CD4-positive, alpha-beta T cell treated with Interleukin-15 for 4 hours (primary cell): ENCODE data around the gene NALCN.

ENCODE experiments used
- DNase-seq: peaks from one replicate; pipeline ENCODE4 v3.0.0-alpha.2; 2020; ENCODE audit warnings: low spot score

The NALCN gene

DNA sequence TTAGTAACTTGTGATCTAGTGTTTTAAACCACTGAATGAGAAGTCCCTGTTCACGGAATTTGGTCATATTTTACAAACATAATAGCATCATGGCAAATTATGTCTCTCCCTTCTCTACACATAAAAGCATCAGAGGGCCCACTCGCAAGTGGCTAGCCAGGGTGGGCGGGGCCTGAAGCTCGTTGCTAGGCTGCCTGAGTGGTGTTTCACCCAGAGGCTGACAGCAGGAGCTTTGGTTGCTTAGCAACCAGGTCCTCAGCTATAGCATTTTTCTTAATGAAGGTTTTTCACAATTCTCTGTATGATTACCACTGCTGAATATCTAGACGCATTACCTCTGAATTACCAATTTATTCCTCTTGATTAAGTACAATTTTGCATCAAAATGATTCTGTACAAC lies 126.5 kb downstream of the NALCN start:
- no peak for DNase-seq

DNA sequence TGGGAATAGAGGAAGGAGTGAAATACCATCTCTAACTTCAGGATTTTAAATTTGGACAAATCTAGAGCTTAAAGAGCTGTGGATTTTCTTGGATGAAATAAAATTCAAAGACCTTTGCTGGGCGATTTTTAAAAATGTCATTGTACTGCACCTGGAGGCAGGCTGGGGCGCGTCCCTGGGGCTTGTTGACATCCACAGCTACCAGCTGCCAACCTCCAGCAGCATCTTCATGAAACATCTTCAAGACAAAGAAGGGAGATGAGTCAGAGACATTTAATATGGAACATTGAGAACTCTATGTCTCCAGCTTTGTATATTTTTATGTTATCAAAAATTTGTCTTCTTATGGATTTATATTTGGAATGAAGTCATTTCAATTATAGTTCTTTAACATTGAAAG lies 132.5 kb downstream of the NALCN start:
- no peak for DNase-seq

DNA sequence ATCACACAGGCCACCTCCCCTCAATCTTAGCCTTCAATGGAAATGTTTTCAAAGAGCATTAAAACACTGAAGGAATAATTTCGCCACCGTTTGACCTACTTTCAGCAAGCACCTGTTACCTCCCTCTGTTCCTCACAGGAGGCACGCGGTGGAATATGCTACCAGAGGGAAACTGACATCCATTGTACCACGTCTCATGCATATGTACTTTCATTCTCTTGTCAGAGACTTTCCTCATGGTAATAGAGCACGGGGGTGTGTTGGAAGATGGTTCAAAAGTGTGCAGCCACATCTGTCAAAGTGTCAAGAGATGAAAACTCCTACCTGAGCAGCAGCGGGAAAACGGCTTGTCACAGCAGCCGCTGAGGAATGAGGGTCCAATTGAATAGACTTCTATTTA lies 143.4 kb downstream of the NALCN start:
- no peak for DNase-seq

DNA sequence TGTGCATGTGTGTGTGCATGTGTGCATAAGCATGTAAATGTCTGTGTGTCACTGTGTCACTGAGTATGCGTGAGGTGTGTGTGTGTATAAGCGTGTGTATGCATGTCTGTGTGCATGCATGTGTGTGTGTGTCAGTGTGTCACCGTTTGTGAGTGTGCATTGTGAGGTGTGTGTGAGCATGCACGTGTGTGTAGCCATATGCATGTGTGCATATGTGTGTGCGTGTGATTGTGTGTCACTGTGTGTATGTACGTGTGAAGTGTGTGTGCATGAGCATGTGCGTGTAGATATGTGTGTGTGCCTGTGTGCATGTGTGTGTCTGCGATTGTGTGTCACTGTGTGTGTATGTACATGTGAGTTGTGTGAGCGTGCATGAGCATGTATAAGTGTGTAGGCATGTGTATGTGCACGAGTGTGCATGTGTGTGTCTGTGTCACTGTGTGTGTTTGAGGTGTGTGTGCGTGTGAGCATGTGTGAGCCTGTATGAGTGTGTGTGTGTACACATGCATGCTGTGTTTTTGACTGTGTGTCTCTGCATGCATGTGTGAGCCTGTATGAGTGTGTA lies 144.5 kb downstream of the NALCN start:
- no peak for DNase-seq

DNA sequence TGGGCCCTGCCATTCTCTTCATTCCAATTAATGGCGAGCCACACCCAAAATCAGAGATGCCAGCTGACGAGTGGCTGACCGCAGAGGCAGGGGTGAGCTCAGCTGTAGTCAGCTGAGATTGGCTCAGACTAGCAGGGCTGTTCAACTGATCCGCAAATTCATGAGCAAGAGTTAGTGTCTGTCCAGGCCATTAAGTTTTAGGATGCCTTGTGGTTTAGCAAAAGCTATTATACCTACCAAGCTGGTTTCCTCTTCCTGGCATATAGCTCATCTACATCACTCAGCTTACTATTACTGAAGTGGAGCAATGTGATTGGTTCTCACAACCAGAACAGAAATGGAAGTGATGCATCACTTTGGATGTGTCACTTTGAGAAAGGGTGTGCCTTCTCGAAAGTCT lies 148.7 kb downstream of the NALCN start:
- DNase-seq, result no peak

DNA sequence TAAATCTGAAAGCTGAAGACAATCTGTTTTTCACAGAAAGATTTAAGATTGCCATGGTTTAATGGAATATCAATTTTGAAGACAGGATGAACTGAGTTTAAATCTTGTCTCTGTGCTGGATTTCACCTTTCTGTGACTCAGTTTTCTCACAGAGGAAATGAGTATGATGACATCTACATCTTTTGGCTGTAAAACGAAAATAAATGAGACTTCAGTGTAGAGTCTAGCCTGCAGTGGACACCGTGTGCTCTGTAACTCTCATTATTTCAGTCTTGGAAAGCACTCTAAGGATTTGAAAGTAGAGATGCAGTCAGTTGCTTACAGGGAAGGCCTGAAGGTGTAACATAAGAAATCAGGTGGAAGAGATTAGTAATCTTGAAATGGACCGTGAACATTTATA lies 150.4 kb downstream of the NALCN start:
- DNase-seq, result no peak

DNA sequence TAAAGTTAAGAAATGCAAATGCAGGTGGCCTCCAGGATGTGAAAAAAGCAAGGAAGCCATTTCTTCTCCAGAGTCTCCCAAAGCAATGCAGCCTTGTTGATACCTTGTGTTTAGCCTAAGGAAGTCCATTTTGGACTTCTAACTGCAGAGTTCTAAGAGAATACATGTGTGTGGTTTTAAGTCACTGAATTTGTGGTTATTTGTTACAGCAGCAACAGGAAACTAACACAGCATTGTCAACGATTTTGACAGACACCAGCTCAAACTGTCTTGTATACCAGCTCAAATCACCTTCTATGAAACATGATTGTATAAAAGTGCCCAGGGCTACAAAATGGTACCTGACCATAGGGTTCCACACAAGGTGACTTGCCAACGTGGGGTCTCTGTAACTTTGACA lies 151.4 kb downstream of the NALCN start:
- no peak for DNase-seq

DNA sequence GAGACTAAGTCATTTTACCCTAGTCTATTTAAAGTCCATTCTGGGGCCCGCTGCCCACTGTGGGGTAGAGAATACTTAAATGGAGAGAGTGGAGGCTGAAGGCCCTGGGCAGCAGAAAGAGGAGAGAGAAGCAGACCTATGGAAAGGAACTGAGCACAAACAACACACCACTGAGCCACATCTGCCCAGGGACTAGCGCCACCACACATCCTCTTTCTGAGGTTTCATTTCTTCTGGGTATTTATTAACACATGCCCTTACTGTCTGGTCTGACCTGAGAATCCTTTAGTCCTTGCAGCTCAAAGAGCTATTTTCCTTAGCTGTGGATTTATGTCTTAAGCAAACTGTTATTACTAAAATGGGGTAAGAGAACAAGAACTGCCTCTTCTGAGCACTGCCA lies 154.0 kb downstream of the NALCN start:
- DNase-seq, result no peak

DNA sequence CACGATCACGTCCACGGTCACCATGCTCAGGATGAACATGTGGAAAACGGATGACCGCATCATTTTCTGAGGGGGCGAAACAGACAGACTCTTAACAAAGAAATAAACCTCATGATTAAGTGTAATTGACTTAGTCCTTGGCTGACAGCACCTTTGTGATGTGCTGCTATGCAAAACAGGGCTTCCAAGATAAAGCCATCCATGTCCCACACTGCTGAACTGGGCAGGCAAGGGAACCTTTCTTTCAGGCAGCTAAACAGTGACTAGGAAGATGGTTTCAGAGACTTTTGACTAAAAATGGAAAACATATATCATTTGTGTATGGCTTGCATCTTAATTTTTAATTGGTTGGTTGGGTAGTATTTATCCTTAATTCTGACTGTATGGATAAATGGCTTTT lies 157.8 kb downstream of the NALCN start:
- DNase-seq, result no peak

DNA sequence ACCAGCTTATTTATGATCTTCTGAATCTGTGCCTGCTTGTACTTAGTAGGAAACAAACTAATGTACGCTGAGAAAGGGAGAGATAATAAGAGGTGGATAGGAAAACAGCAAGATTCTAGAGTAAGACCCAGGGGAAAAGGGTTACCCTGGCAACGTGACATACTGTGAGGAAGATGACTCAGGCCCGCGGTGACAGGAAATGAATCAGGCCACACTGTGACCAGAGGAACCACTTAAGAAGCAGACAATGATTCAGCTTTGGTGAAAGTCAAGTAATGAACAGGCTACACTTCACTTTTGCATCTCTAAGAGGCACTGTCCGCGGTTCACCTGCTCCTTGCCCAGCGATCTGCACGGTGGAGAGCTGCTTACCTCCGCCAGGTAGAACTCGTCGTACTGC lies 158.2 kb downstream of the NALCN start:
- DNase-seq, result peak; percentile 22

DNA sequence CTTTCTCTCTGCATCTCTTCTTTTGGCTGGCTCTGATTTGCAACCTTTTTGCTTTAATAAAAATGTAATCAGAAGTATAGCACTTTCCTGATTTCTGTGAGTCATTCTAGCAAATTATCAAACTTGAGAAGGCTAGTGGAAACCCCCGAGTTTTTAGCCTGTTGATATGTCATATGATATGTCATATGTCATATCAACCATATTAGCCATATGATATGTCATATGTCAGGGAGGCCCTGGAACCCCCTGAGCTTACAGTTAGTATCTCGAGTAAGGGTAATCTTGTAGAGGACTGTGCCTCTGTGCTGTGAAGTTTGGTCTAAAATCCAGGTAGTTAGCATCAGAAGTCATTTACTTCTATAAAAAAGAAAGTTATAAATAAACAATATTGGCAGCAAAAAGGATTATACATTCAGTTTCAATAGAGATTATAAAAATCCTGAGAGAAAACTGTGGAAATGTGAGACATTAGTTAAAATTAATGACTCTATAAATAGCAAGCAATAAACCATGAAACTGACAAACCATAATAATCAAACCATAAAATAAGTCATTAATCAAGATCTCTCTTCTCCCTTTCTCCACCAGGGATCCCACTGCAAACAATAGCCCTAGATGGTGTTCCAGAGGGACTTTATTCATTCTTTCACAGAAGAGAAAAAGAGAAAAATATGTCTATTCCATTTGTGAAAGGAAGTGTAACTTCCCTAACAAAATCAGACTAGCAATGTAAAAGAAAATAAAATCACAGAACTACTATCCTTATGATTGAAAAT lies 167.4 kb downstream of the NALCN start:
- DNase-seq, result no peak

DNA sequence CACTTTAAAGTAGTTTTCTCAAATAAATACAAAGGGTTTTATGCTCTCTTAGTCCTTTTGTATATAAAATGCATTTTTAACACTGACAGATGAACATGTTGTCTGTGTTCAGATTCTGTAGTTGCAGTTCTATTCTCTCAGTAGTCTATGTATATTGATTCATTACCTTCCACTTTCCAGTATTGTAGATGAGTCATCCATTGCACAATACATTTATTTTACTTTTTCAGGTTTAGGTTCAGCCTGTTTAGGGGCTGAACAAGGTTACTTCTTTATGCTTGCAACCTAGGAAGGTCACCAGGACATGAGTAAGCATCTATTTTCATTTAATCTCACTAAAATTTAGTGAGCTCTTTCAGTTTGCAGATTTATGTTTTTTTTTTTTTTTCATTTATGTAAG lies 173.6 kb downstream of the NALCN start:
- no peak for DNase-seq

DNA sequence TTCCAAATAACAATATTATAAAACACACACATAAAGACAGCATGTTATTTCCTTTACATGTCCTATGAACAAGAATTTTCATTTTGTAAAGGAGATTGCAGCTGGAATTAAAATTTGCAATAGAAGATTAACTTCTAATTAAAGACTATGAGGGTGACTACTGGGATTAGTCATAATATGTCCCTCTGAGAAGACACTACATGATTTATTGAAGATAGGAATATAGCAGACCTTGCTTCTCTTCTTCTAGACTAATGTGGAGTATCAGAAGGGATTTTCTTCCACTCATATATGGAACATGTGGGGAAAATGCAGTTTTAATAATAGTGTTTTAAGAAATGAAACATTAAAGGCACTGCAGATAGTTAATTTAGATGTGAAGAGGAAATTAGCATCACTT lies 177.8 kb downstream of the NALCN start:
- DNase-seq, result no peak

DNA sequence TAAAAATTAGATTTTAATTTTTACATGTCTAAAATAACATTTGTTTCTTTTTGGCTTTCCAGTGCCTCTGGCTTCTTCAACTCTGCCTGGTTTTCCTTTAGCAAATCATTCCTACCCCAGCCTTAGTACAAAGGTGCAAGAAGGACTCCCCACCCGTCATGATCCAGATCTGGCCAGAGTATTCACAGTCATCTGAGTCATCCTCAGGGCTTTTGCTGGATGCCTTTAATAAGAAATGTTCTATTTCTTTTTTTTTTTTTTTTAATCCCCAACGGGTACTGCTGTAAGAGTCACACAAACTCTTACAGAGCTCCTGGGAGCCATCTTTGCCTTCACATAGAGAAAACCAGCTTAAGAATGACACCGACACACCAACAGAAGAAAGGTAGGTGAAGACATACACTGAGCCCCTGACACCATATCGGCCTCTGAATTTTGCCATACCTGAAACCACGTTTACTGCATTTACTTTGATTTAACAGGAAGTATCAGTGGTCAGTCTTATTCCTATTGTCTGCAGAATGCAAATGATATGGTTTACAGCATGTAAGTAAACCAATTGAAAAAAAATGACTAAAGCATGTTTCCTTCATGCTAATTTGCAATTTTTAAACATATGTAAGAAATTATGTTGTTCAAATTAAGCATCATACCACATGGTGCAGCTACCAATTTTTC lies 184.4 kb downstream of the NALCN start:
- no peak for DNase-seq

DNA sequence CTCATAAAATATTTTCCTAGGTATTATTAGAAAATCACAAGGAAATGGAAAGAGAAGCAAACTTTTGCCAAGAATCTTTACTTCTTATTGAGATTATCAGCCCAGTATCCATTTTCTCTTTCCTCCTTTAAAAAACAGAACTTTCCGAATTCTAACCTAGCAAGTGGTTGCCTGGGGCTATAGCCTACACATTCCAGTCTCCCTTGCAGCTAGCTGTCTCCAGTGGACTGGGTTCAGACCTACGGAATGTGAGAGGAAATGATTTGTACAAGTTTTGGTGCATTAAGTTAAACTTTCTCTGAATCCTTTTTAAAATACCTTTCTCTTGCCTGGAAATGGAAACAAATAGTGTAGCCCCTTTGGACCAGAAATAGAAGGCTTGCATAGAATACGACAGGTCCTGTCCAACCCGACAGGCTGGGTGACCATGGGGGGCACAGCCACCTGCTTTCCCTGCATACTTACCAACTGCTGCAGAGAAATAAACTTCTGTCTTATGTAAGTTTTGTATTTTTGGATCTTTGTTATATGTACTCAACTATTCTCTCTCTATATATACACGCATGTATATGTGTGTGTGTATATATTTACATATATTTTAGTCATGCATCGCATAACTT lies 185.9 kb downstream of the NALCN start:
- no peak for DNase-seq

DNA sequence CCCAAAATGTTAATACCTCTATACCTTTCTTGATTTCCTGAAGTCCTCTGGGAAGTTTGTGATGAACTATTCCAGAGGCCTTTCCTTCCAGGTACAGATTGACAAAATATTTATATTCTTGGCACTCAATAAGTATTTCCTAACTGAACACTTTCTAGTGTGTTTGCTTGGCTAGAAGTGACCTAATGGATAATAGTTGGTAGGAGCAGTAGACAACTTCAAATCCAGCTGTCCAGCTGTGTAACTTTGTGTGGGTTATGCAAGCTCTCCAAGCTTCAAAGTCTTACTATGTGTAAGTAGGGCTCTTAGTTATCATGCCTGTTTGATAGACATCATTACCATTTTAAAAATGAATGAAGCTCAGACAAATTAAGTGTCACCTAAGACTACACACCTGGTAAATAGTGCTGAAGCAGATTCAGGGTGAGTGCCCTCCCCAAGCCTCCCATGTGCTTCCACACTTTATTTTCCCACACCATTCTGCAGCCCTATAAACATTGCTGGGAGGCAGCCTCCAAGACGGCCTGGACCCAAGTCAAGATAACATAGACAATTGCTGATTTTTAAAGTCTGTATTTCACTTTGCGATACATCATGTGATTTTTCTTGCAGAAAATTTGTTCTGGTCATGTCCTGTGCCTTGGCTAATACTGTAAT lies 196.6 kb downstream of the NALCN start:
- no peak for DNase-seq

DNA sequence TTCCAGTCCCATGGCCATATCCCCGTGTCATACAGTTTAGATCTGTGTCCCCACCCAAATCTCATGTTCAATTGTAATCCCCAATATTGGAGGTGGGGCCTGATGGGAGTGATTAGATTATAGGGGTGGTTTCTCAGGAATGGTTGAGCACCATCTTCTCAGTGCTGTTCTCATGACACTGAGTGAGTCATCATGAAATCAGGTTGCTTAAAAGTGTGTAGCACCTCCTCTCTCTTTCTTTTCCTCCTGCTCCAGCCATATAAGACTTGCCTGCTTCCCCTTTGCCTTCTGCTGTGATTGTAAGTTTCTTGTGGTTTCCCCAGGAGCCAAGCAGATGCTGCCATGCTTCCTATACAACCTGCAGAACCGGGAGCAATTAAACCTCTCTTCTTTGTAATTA lies 197.8 kb downstream of the NALCN start:
- no peak for DNase-seq

DNA sequence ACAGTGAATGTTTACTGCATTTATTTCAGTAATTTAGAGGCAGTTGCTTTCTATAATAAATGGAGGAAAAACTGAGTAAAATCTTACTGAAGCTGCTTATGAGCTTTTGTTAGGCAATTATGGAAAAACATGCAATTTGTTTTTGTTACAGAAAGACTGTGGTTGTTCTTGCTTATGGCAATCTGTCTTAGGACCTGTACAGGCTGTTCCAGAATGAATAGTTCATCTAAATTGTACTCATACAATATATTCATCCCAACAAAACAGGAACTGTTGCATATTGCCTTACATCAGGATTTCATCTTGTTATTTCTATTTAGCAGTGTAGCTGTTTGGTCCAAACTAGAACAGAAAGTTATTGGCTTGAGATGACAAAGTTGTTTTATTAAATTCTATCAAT lies 199.2 kb downstream of the NALCN start:
- no peak for DNase-seq

DNA sequence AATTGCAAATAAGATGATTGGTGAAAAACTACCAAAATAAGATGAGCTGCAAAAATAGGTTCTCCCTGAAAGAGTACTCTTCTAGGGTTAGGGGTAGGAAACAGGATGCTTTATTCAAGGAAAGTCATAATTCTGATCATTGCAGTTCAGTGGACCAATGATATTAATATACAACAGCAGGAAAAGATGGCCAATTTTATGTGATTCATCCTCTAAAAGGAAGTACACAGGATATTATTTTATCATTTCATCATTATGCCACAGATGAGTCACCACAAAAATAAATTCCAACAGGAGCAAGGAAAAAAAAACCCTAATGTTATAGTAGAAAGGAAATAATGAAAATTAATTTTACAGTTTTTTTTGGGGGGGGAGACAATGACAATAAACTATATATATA lies 205.0 kb downstream of the NALCN start:
- no peak for DNase-seq

DNA sequence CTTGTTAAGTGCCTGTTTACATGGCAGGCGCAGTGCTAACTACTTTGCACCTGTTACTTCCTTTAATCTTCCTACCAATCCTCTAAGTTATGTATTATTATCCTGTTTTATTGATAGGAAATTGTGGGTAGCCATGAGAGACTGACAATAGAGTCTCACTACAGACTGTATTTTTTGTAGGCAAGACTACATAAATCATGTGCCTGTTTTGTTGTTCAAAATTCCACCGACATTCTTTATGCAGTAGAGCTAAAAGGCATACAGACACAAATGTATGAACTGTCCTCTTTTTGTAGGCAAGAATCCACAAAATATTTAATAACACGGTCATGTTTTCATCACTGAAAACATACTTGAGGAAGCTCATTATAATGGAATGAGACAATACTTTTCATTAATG lies 205.5 kb downstream of the NALCN start:
- no peak for DNase-seq

DNA sequence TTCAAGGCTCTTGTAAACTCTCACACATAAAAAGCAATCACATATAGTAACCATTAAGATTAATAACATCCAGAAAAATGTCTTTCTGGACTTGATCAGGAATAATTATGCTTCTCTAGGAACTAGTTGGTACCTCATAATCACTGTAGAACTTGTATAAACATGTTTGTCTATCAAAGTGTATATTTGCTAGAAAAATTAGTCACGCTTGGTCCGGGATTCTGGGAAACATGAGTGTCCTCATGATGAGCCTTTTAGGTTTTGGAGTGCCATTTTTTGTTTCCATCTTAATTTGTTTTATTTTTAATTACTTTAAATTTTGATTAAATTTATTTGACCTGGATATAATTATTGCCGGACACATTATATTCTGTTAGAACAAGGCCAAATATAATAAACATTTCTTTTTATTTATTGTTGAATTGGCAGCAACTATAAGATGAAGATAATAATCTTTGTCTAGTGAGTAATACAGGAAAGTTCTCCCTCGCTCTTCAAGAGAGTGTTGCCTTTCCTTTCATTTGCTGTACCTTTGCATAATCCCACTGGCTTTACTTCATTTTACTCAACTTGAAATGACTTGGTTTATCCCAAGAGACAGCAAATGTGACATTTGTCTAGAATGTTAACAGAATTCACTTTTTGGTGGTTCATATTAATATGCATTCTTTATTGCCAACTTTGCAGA lies 207.0 kb downstream of the NALCN start:
- no peak for DNase-seq

DNA sequence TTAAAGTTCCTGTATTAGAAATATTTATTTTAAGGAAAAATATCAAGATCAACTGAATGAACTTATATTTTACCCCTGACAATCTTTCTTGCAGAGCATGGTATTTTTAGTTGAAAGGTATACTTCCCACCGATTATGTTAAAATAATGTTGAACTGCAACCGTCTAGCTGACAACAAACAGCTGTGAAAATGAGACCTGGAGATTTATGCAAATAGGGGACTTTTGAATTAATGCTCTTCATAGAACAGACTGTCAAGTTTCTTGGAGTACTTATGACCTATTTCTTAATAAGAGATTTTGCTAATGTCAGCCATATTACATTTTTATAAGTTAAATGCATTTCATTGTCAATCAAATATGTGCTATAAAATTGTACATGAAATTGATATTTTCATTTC lies 210.9 kb downstream of the NALCN start:
- no peak for DNase-seq
